Measurements from ENCODE around the gene SH3BGRL2. TPM values are rescaled to one million over a fixed set of nuclear protein-coding genes. Genes with fewer than 3 reads are reported as not detected.

SH3BGRL2 gene
- total RNA-seq, 1 donor = 2.2 TPM

DNA sequence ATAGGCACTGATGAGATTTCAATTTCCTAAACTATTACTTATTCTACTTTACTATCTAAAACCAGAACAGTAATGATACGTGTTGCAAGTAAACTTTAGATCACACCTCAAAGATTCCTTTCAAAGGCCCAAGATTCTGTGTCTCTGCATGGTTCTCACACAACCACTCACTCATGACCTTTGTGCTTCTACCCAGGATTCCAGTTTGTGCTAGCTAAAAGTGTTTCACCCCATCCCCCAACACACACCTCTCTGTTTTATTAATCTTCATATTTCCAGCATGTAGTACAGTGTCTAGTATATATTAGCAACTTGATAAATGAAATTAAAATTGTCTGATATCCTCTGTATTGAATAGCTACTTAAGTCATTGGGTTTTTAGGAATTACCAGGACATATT is 8.8 kb upstream of the SH3BGRL2 start:
- TF ChIP-seq, protein P1, sequence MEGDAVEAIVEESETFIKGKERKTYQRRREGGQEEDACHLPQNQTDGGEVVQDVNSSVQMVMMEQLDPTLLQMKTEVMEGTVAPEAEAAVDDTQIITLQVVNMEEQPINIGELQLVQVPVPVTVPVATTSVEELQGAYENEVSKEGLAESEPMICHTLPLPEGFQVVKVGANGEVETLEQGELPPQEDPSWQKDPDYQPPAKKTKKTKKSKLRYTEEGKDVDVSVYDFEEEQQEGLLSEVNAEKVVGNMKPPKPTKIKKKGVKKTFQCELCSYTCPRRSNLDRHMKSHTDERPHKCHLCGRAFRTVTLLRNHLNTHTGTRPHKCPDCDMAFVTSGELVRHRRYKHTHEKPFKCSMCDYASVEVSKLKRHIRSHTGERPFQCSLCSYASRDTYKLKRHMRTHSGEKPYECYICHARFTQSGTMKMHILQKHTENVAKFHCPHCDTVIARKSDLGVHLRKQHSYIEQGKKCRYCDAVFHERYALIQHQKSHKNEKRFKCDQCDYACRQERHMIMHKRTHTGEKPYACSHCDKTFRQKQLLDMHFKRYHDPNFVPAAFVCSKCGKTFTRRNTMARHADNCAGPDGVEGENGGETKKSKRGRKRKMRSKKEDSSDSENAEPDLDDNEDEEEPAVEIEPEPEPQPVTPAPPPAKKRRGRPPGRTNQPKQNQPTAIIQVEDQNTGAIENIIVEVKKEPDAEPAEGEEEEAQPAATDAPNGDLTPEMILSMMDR (IDR thresholded peaks at IDR 0.05; ENCODE audit: extremely low read depth, low read depth, low read length) = no peak
- H3K36me3 ChIP-seq (ENCODE audit: insufficient read depth, low read length) = no peaks in the 10 kb centered on the region
- H3K4me2 ChIP-seq (ENCODE audit: insufficient read depth, low read length) = no peak overlapping the region
- no peaks in the 10 kb centered on the region for H3K27me3 ChIP-seq (ENCODE audit: insufficient read depth, low read length)
- H2AFZ ChIP-seq (ENCODE audit: low read length) = no peak overlapping the region
- DNase-seq (ENCODE audit: insufficient read length, low spot score, missing footprints) = no peak
- H4K20me1 ChIP-seq (ENCODE audit: insufficient read depth, low read length) = no peaks in the 10 kb centered on the region
- H3K79me2 ChIP-seq (ENCODE audit: insufficient read depth, low read length) = no peaks in the 10 kb centered on the region
- no peaks in the 10 kb centered on the region for H3K4me1 ChIP-seq (ENCODE audit: insufficient read depth, low read length)
- H3K9me3 ChIP-seq (ENCODE audit: low read depth, low read length) = no peaks in the 10 kb centered on the region
- no peak overlapping the region for H3K4me3 ChIP-seq (ENCODE audit: insufficient read depth, low read length)
- H3K27ac ChIP-seq (ENCODE audit: low read depth, low read length) = no peak overlapping the region

DNA sequence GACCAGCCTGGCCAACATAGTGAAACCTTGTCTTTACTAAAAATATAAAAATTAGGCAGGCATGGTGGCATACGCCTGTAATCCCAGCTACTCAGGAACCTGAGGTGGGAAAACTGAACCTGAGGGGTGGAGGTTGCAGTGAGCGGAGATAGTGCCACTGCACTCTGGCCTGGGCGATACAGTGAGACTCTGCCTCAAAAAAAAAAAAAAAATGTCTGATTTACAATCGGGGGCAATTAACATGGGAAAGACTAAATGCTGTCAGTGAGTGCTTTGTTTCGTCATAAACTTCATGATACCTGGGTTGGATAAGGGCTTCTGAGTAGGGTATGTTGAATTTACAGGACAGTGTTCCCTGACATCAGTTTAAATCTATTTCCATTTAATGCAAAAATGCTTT is 8.0 kb upstream of the SH3BGRL2 start:
- Histone ChIP-seq H3K36me3 (ENCODE audit: insufficient read depth, low read length) (no peaks in the 10 kb centered on the region), H4K20me1 (ENCODE audit: insufficient read depth, low read length) (no peaks in the 10 kb centered on the region), H3K9me3 (ENCODE audit: low read depth, low read length) (no peaks in the 10 kb centered on the region), H3K79me2 (ENCODE audit: insufficient read depth, low read length) (no peaks in the 10 kb centered on the region), H2AFZ (ENCODE audit: low read length) (no peak overlapping the region), H3K27ac (ENCODE audit: low read depth, low read length) (no peak overlapping the region), H3K4me3 (ENCODE audit: insufficient read depth, low read length) (no peak overlapping the region), H3K27me3 (ENCODE audit: insufficient read depth, low read length) (no peaks in the 10 kb centered on the region), H3K4me2 (ENCODE audit: insufficient read depth, low read length) (no peak overlapping the region), H3K4me1 (ENCODE audit: insufficient read depth, low read length) (no peaks in the 10 kb centered on the region)
- TF ChIP-seq, protein P1 (IDR thresholded peaks at IDR 0.05; ENCODE audit: extremely low read depth, low read depth, low read length) = no peak
- no peak for DNase-seq (ENCODE audit: insufficient read length, low spot score, missing footprints)

DNA sequence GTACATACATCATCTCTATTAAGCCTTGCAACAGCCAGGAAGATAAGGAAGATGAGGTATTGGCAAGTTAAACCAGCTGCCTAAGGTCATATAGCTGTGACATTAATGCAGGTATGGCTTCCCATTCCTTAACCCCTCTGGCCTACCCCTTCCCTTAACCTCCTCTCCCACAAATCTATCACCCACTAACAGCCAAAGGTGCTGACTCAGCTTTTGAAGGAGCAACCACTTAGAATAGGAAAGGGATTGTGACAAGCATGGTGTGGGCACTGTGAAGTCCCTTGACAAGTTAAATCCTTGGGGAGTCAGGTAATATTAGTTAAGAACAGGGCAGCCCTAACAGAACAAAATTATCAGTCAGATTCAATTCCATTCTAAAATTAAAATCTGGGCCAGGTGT is 5.4 kb upstream of the SH3BGRL2 start:
- H2AFZ ChIP-seq (ENCODE audit: low read length) = no peak overlapping the region
- TF ChIP-seq, protein P1 (IDR thresholded peaks at IDR 0.05; ENCODE audit: extremely low read depth, low read depth, low read length) = no peak
- no peak for DNase-seq (ENCODE audit: insufficient read length, low spot score, missing footprints)

DNA sequence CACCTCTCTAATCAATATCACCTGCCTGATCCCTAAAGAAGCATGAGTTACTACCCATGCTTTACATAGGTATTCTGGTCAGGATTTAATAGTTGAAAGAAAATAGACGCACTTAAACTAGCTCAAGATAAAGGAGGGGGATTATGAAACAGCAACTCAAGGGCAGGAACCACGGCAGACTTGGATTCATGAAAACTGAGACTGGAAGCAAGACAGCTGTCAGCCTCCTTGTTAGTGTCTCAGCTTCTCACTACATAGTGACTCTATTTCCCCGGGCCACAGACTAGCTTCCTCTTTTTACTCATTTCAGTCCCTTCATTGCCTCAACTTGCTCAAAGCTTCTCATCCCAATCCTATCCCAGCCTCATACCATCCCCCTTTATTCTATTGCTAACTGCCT is 4.3 kb upstream of the SH3BGRL2 start:
- Histone ChIP-seq H3K4me1 (ENCODE audit: insufficient read depth, low read length) (peaks cover 2% of the 10 kb centered on the region), H3K27me3 (ENCODE audit: insufficient read depth, low read length) (peaks cover 32% of the 10 kb centered on the region), H4K20me1 (ENCODE audit: insufficient read depth, low read length) (peaks cover 4% of the 10 kb centered on the region), H2AFZ (ENCODE audit: low read length) (no peak overlapping the region), H3K4me3 (ENCODE audit: insufficient read depth, low read length) (no peak overlapping the region), H3K4me2 (ENCODE audit: insufficient read depth, low read length) (no peak overlapping the region), H3K36me3 (ENCODE audit: insufficient read depth, low read length) (no peaks in the 10 kb centered on the region), H3K9me3 (ENCODE audit: low read depth, low read length) (no peaks in the 10 kb centered on the region), H3K27ac (ENCODE audit: low read depth, low read length) (no peak overlapping the region), H3K79me2 (ENCODE audit: insufficient read depth, low read length) (no peaks in the 10 kb centered on the region)
- TF ChIP-seq, protein P1 (IDR thresholded peaks at IDR 0.05; ENCODE audit: extremely low read depth, low read depth, low read length) = no peak
- DNase-seq (ENCODE audit: insufficient read length, low spot score, missing footprints) = no peak

More for the DNA sequence above, 5.4 kb upstream of the SH3BGRL2 start:
- Histone ChIP-seq H3K27ac (ENCODE audit: low read depth, low read length) (no peak overlapping the region), H4K20me1 (ENCODE audit: insufficient read depth, low read length) (peaks cover 4% of the 10 kb centered on the region), H3K4me2 (ENCODE audit: insufficient read depth, low read length) (no peak overlapping the region), H3K9me3 (ENCODE audit: low read depth, low read length) (no peaks in the 10 kb centered on the region), H3K36me3 (ENCODE audit: insufficient read depth, low read length) (no peaks in the 10 kb centered on the region), H3K79me2 (ENCODE audit: insufficient read depth, low read length) (no peaks in the 10 kb centered on the region), H3K4me3 (ENCODE audit: insufficient read depth, low read length) (no peak overlapping the region), H3K27me3 (ENCODE audit: insufficient read depth, low read length) (peaks cover 22% of the 10 kb centered on the region), H3K4me1 (ENCODE audit: insufficient read depth, low read length) (peaks cover 1% of the 10 kb centered on the region)

All from osteoblast (primary cell).